ENCODE data around the gene SLC66A3.

The SLC66A3 gene

DNA sequence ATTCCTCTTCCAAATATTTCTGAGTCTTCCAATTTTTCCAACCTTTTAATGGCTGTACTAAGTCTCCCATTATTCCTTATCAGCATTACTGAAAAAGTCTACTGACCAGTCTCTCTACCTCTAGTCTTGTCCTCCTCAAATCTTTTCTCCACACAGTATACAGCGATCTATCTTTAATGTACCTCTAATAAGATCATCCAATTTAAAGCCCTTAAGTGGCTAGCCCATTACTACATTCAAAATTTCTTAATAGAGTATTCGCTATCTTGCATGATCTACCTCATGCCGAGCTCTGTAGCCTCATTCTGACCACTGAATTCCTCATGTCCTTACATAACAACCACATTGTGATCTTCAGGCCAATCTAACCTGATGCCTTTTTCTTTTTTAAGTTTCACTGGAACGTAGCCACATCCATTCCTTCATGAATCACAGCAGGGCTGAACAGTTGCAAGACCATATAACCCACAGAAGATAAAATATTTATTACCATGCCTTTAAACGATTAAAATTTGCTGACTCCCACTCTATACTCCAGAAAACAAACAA lies 57.9 kb downstream of the SLC66A3 start:
- DNase-seq (ENCODE audit: low read depth in 1 of 2, low spot score in 1 of 2), result no peak

DNA sequence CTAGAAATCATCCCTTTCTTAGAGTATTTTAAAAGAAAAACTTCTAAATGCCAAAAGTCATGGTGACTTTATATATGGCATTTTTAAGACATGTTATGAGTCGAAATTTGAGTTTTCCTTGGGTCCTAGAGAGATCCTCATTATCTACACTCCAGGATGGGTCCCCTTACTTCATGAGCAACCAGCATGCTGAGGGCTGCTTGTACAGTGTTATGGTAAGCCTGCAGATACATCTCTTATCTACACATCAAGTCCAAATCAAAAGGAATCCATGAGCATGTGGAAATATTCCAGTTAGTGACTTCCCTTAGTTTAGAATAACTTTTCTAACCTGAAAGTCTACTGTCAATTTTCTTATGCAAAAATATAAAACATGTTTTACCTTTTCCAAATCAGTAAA lies 58.7 kb downstream of the SLC66A3 start:
- DNase-seq (ENCODE audit: low read depth in 1 of 2, low spot score in 1 of 2), result no peak

DNA sequence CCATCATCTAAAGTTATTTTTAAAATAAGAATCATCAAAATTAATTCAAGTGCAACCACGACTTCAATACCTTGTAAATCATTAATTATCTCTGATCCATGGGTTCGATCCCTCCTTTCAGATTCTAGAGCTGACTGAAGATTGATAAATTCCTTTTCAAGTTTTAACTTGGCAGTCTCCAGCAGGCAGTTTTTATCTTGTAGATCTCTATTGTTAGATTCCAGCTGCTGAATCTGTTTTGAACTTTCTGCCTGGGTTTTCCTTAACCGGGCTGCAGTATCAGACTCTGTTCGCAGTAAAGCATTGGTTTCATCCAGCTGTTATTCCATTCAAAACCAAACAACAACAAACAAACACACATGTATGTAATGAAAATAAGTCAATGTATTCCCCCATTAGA lies 59.5 kb downstream of the SLC66A3 start:
- no peak for DNase-seq (ENCODE audit: low read depth in 1 of 2, low spot score in 1 of 2)

DNA sequence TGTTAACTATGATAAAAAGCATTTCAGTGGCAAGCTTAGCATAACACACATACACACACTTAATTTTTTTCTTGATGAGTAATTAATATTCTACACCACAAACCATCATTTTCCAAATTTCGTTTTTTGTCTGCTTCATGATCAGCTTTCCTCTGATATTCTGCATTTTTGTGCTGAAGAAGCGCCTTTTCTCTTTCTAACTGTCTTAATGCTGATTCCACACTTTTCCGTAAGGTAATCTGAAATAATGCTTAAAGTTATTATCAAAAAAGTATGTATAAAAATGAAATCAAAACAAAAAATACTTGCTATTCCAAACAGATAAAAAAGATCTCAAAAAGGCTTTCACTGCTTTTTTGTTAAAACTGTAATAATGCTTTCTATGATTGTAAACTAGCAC lies 60.1 kb downstream of the SLC66A3 start:
- DNase-seq (ENCODE audit: low read depth in 1 of 2, low spot score in 1 of 2), result no peak

DNA sequence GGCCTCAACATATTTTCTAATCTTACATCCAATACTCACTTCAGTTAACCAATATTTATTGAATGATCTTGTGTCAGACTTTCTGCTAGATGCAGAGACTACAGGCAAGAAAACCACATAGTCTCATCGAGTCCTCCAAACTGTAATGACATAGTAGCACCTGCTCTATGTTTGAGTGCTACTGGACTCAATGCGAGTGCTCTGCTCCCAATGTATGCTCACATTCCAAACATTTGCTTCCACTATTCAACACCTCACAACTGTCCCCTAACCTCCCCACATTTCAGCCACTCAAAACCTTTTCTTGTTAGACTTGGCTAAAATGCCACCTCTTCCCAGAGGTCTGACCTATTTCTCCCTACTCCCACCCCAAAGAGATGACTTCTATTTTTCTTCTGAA lies 65.2 kb downstream of the SLC66A3 start:
- no peak for DNase-seq (ENCODE audit: low read depth in 1 of 2, low spot score in 1 of 2)

DNA sequence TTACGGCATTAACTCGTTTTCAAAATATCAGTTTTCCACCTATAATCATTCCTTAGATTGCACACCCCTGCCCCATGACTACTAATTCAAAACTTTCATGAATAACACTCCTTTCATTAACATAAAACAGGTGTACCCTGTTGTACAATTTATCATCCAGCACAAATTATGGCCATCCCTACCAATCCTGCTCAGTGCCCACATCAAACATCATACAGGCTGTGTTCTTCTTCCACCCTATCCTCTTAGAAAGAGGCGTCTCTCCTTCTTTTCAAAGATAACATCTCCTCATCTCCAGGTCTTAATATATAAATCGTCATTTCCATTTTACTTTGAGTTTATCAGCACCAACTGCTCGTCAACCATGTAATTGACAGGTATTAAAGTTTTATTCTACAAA lies 67.6 kb downstream of the SLC66A3 start:
- DNase-seq (ENCODE audit: low read depth in 1 of 2, low spot score in 1 of 2), result no peak

DNA sequence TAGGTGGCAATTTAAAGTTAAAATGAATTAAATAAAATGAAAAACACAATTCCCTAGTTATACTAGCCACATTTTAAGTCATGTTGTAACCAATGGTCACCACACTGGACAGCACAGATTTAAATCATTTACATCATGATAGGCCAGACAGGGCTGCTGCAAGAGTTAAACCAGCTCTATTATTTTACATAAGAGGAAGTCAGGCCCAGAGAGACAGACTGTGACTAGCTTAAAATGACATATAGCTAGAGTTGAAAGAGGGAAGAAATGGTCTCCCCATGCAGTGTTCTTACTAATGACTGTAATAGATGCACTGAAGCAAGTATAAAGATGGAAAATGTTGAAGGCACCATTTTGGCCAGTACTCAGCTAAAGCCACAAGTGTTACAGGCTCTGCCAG lies 69.6 kb downstream of the SLC66A3 start:
- DNase-seq (ENCODE audit: low read depth in 1 of 2, low spot score in 1 of 2), result no peak

DNA sequence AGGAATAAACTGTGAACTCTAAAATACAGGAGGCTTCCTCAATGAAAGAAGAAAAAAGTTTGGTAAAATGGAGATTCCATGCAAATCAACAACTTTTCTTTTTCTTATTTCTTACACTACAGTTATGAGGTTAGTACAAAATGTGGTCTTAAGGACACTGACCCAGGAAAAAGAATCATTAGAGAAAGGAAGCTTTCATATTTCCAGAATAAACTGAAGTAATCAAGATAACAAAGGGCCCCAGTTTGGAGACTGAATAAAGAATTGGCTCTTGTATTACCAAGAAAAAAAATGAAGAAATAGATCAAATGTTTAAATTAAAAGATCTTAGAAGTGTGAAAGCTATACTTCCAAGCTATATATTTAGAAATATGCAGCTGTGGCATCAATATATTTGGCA lies 72.3 kb downstream of the SLC66A3 start:
- DNase-seq (ENCODE audit: low read depth in 1 of 2, low spot score in 1 of 2), result no peak

Data from activated CD4-positive, alpha-beta T cell treated with anti-CD3 and anti-CD28 coated beads, Interleukin-2, amount 50 U/mL, for 24 hours (primary cell).